ENCODE results near the gene LRP2. TPM values are rescaled to one million over a fixed set of nuclear protein-coding genes. Genes with fewer than 3 reads are reported as not detected.

LRP2 gene
- total and polyA plus RNA-seq, 8 donors: under 0.01 to 0.92 (median 0.28) TPM; not detected in 3

GRCh38 chr2:169129703-169130243 is 232.6 kb downstream of the LRP2 start:
- 85 to 95% (median 90%) methylated on average over 5 of the region's 5 CpGs for WGBS, 5 donors
- Histone ChIP-seq H3K4me1 (no peaks in the 10 kb centered on the region), H3K27me3 (no peaks in the 10 kb centered on the region), H3K36me3 (no peaks in the 10 kb centered on the region), H3K27ac (no peak overlapping the region), H3K9me3 (no peaks in the 10 kb centered on the region), H3K4me3 (no peak overlapping the region)
- TF ChIP-seq POLR2A (IDR thresholded peaks at IDR 0.05): no peak
- no peak for TF ChIP-seq POLR2AphosphoS5 (IDR thresholded peaks at IDR 0.05)
- TF ChIP-seq EP300 (IDR thresholded peaks at IDR 0.05): no peak
- no peak for TF ChIP-seq CTCF (IDR thresholded peaks at IDR 0.05)
- DNase-seq: no peak
- intact Hi-C loops (cut with DNase I; ENCODE audit: low total_unique reads): loop anchor here (10.0 kb wide), 1 partner anchor 175 kb away; no protein-coding TSS in a partner anchor

- Histone ChIP-seq H3K36me3 (no peaks in the 10 kb centered on the region), H3K4me3 (no peak overlapping the region), H3K27ac (no peak overlapping the region), H3K4me1 (no peaks in the 10 kb centered on the region), H3K9me3 (no peaks in the 10 kb centered on the region), H3K27me3 (no peaks in the 10 kb centered on the region)
- no peak for DNase-seq
- WGBS, 5 donors: 81 to 92% (median 90%) methylated on average over 4 of the region's 4 CpGs
- intact Hi-C loops (cut with DNase I; ENCODE audit: low total_unique reads): no loop called here
- TF ChIP-seq EP300 (IDR thresholded peaks at IDR 0.05) (no peak), CTCF (IDR thresholded peaks at IDR 0.05) (no peak), POLR2A (IDR thresholded peaks at IDR 0.05) (no peak), POLR2AphosphoS5 (IDR thresholded peaks at IDR 0.05) (no peak)
Measured at GRCh38 chr2:169119851-169120250, 242.5 kb downstream of the LRP2 start.

GRCh38 chr2:169119123-169119760 is 243.1 kb downstream of the LRP2 start:
- no peak for DNase-seq
- no peaks in the 10 kb centered on the region for H3K9me3 ChIP-seq
- TF ChIP-seq POLR2A (IDR thresholded peaks at IDR 0.05) (no peak), EP300 (IDR thresholded peaks at IDR 0.05) (no peak), CTCF (IDR thresholded peaks at IDR 0.05) (no peak), POLR2AphosphoS5 (IDR thresholded peaks at IDR 0.05) (no peak)
- H3K27ac ChIP-seq: no peak overlapping the region
- 53 to 67% (median 63%) methylated on average over 4 of the region's 4 CpGs for WGBS, 5 donors
- intact Hi-C loops (cut with DNase I; ENCODE audit: low total_unique reads): no loop called here
- H3K27me3 ChIP-seq: no peaks in the 10 kb centered on the region
- H3K36me3 ChIP-seq: no peaks in the 10 kb centered on the region
- H3K4me1 ChIP-seq: no peaks in the 10 kb centered on the region
- no peak overlapping the region for H3K4me3 ChIP-seq

- intact Hi-C loops (cut with DNase I; ENCODE audit: low total_unique reads): no loop called here
- DNase-seq: no peak
- TF ChIP-seq EP300 (IDR thresholded peaks at IDR 0.05) (no peak), POLR2AphosphoS5 (IDR thresholded peaks at IDR 0.05) (no peak), POLR2A (IDR thresholded peaks at IDR 0.05) (no peak), CTCF (IDR thresholded peaks at IDR 0.05) (no peak)
- H3K4me3 ChIP-seq: no peak overlapping the region
- no peaks in the 10 kb centered on the region for H3K9me3 ChIP-seq
- WGBS, 5 donors: 55 to 75% (median 71%) methylated on average over 2 of the region's 2 CpGs
- H3K4me1 ChIP-seq: no peaks in the 10 kb centered on the region
- H3K36me3 ChIP-seq: no peaks in the 10 kb centered on the region
- H3K27me3 ChIP-seq: no peaks in the 10 kb centered on the region
- no peak overlapping the region for H3K27ac ChIP-seq
Measured at GRCh38 chr2:169118060-169118459, 244.3 kb downstream of the LRP2 start.

Data from stomach (tissue), 9 donors.